ENCODE measurements around the gene F12. TPM values are rescaled to one million over a fixed set of nuclear protein-coding genes. Genes with fewer than 3 reads are reported as not detected.

F12 gene
- total RNA-seq, 4 donors from 2014 or later: 0.42 to 2.6 (median 1.1) TPM; not detected in 1

GRCh38 chr5:177442066-177442826, 32.9 kb upstream of the F12 start:
- no peaks in the 10 kb centered on the region for H3K27me3 ChIP-seq
- H3K4me3 ChIP-seq (replicated peaks in 1 of 3): no peak overlapping the region
- H3K27ac ChIP-seq: no peak overlapping the region
- no peak for DNase-seq
- peaks cover 9 to 14% of the 10 kb centered on the region in 2 donors for H3K4me1 ChIP-seq
- intact Hi-C loops (cut with DNase I): no loop called here
- H3K36me3 ChIP-seq: peaks cover 2 to 13% of the 10 kb centered on the region in 2 donors
- 89 to 93% methylated on average over 17 to 18 of the region's 20 CpGs for WGBS, 2 donors
- H3K9me3 ChIP-seq: no peaks in the 10 kb centered on the region
- TF ChIP-seq CTCF (IDR thresholded peaks at IDR 0.05): no peak
- no peak for TF ChIP-seq POLR2A (IDR thresholded peaks at IDR 0.05)

GRCh38 chr5:177440990-177441780, 31.8 kb upstream of the F12 start:
- TF ChIP-seq POLR2A (IDR thresholded peaks at IDR 0.05): no peak
- no peak for TF ChIP-seq CTCF (IDR thresholded peaks at IDR 0.05)
- peaks cover 9 to 16% of the 10 kb centered on the region in 2 donors for H3K36me3 ChIP-seq
- H3K27ac ChIP-seq: no peak overlapping the region

GRCh38 chr5:177440211-177440989, 31.0 kb upstream of the F12 start:
- no peak overlapping the region for H3K27ac ChIP-seq
- H3K4me1 ChIP-seq: no peaks in the 10 kb centered on the region
- 87 to 93% methylated on average over 19 to 23 of the region's 24 CpGs for WGBS, 2 donors
- TF ChIP-seq CTCF (IDR thresholded peaks at IDR 0.05): no peak
- TF ChIP-seq POLR2A (IDR thresholded peaks at IDR 0.05): no peak
- no peak for DNase-seq
- H3K4me3 ChIP-seq (replicated peaks in 1 of 3): no peak overlapping the region
- intact Hi-C loops (cut with DNase I): no loop called here
- peaks cover 17 to 22% of the 10 kb centered on the region in 2 donors for H3K36me3 ChIP-seq
- H3K27me3 ChIP-seq: no peaks in the 10 kb centered on the region
- no peaks in the 10 kb centered on the region for H3K9me3 ChIP-seq

More at GRCh38 chr5:177440990-177441780, 31.8 kb upstream of the F12 start:
- peaks cover 3 to 5% of the 10 kb centered on the region in 2 donors for H3K4me1 ChIP-seq
- H3K4me3 ChIP-seq (replicated peaks in 1 of 3): no peak overlapping the region
- WGBS, 2 donors: 91 to 95% methylated on average over 19 to 24 of the region's 26 CpGs
- intact Hi-C loops (cut with DNase I): no loop called here
- no peaks in the 10 kb centered on the region for H3K27me3 ChIP-seq
- no peak for DNase-seq
- no peaks in the 10 kb centered on the region for H3K9me3 ChIP-seq

DNA sequence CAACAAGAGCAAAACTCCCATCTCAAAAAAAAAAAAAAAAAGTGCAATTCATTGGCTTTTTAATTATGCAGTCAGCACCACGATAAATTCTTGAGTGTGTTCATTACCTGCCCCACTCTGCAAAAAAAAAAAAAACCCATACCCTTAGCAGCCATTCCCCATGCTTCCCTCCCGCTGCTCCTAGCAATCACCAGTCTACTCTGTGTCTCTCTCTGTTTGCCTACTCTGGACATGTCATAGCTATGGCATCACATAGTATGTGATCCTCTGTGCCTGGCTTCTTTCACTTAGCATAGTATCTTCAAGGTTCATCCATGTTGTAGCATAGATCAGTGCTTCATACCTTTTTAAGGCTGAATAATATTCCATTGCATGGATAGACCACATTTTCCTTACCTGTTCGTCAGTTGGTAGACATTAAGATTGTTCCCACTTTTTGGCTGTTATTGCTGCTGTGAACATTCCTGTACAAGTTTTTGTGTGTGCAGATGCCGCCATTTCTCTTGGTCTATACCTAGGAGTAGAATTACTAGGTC, 30.2 kb upstream of the F12 start:
- intact Hi-C loops (cut with DNase I): no loop called here
- no peak for DNase-seq
- Histone ChIP-seq H3K4me3 (replicated peaks in 1 of 3) (no peak overlapping the region), H3K9me3 (no peaks in the 10 kb centered on the region), H3K27me3 (no peaks in the 10 kb centered on the region), H3K27ac (no peak overlapping the region), H3K36me3 (peaks cover 24 to 30% of the 10 kb centered on the region in 2 donors), H3K4me1 (no peaks in the 10 kb centered on the region)
- WGBS, 2 donors: 98% methylated on average over 4 of the region's 4 CpGs
- TF ChIP-seq POLR2A (IDR thresholded peaks at IDR 0.05) (no peak), CTCF (IDR thresholded peaks at IDR 0.05) (no peak)
